ENCODE data around the gene KRT28. TPM values are rescaled to one million over a fixed set of nuclear protein-coding genes. Genes with fewer than 3 reads are reported as not detected.

Gene KRT28
- total and polyA plus RNA-seq, 2 of the 8 experiments (the other 6 are each of a cell fraction or from before 2014, with no cell fraction given), result not detected

GRCh38 chr17:40817103-40817682, 17.4 kb upstream of the KRT28 start:
- Histone ChIP-seq H3K9ac (replicated peaks in 1 of 4; ENCODE audit: extremely low read depth in 1 of 4, low read depth in 3 of 4, low read length in 3 of 4) (no peak overlapping the region), H3K23me2 (ENCODE audit: low read depth, low read length) (no peaks in the 10 kb centered on the region), H3K79me1 (ENCODE audit: low read depth, low read length) (no peaks in the 10 kb centered on the region), H3K27ac (ENCODE audit: low read depth, low read length) (no peak overlapping the region), H3K9me3 (ENCODE audit: insufficient read depth in 2 of 2, low read depth in 1 of 2, low read length in 1 of 2) (no peaks in the 10 kb centered on the region), H2BK5ac (ENCODE audit: low read depth, low read length) (no peak overlapping the region), H3K4me3 (ENCODE audit: extremely low read depth in 1 of 4, insufficient read depth in 2 of 4, low read depth in 3 of 4, low read length in 4 of 4) (no peak overlapping the region), H2AK5ac (ENCODE audit: low read depth, low read length) (no peak overlapping the region), H3K4ac (replicated peaks; ENCODE audit: insufficient read length, low read depth, low read length) (no peak overlapping the region), H4K91ac (replicated peaks; ENCODE audit: insufficient read length, low read length) (no peak overlapping the region), H2BK120ac (replicated peaks; ENCODE audit: low read depth, low read length) (no peak overlapping the region), H2BK12ac (ENCODE audit: low read depth, low read length) (no peak overlapping the region), H3K23ac (ENCODE audit: insufficient read length) (no peak overlapping the region), H3K27me3 (replicated peaks in 1 of 4; ENCODE audit: control insufficient read depth in 3 of 4, extremely low read depth in 1 of 4, insufficient read depth in 3 of 4, low read length in 3 of 4) (no peaks in the 10 kb centered on the region; a peak in 2 of 7 replicates), H3K4me2 (ENCODE audit: insufficient read depth in 1 of 2, low read depth in 2 of 2, low read length in 2 of 2) (no peak overlapping the region; a peak in 1 of 4 replicates), H2BK20ac (ENCODE audit: low read length) (no peak overlapping the region), H3K56ac (replicated peaks; ENCODE audit: insufficient read length, low read depth, low read length) (no peak overlapping the region), H3K18ac (ENCODE audit: extremely low read depth, low read length) (no peak overlapping the region), H3K36me3 (ENCODE audit: control insufficient read depth in 2 of 4, insufficient read depth in 4 of 4, low read length in 3 of 4) (peaks cover 0 to 5% (median 4%) of the 10 kb centered on the region in 4 experiments; a peak in 2 of 8 replicates), H3K79me2 (ENCODE audit: control insufficient read depth in 1 of 2, insufficient read depth in 2 of 2, low read length in 2 of 2) (no peaks in the 10 kb centered on the region), H2AFZ (ENCODE audit: low read length) (no peak overlapping the region), H4K8ac (ENCODE audit: extremely low read depth, insufficient read depth, low read length) (no peak overlapping the region), H3K4me1 (replicated peaks in 1 of 4; ENCODE audit: control insufficient read depth in 3 of 4, insufficient read depth in 4 of 4, low read length in 3 of 4) (no peaks in the 10 kb centered on the region; a peak in 1 of 7 replicates), H4K20me1 (replicated peaks in 1 of 2; ENCODE audit: control insufficient read depth in 1 of 2, insufficient read depth in 2 of 2, low read length in 2 of 2) (no peaks in the 10 kb centered on the region), H2BK15ac (ENCODE audit: low read length) (no peak overlapping the region), H3K14ac (ENCODE audit: insufficient read length) (no peak overlapping the region), H4K5ac (ENCODE audit: insufficient read length, low read depth, low read length) (no peak overlapping the region)
- FAIRE-seq (no peak), DNase-seq (ENCODE audit: low read depth in 1 of 2, low spot score in 2 of 2) (no peak)
- ChIA-PET POLR2A (ENCODE audit: partially characterized antibody) (no interaction called here), CTCF (ENCODE audit: partially characterized antibody) (interaction anchor here (0.7 kb wide), 1 partner anchor 197 kb away, joined by 3 read pairs; no protein-coding TSS in a partner anchor)
- WGBS, 2 experiments (ENCODE audit: extremely low coverage in 1 of 2, insufficient coverage in 1 of 2, insufficient read length in 1 of 2, insufficient replicate concordance in 2 of 2, low coverage in 1 of 2, low lambda C conversion rate in 2 of 2, missing lambda C conversion rate in 1 of 2), result 96% methylated on average over 4 of the region's 4 CpGs; no CpG with 5 or more reads in 1 of the 2 experiments
- TF ChIP-seq GTF2F1 (IDR thresholded peaks at IDR 0.05; ENCODE audit: borderline replicate concordance, low read depth, low read length) (no peak), SIN3A (conservative IDR thresholded peaks at IDR 0.05 in 1 of 2, IDR thresholded peaks at IDR 0.05 in 1 of 2; ENCODE audit: low read depth in 1 of 2, low read length in 2 of 2) (no peak), MAX (IDR thresholded peaks at IDR 0.05) (no peak), SIRT6 (IDR thresholded peaks at IDR 0.05; ENCODE audit: low read length) (no peak), SAP30 (IDR thresholded peaks at IDR 0.05; ENCODE audit: insufficient read depth, insufficient replicate concordance, low read length) (no peak), SUZ12 (IDR thresholded peaks at IDR 0.05; ENCODE audit: low read length) (no peak), JUN (IDR thresholded peaks at IDR 0.05; ENCODE audit: low read depth, low read length) (no peak), NANOG (IDR thresholded peaks at IDR 0.05; ENCODE audit: insufficient read depth, low read depth, low read length, poor library complexity, severe bottlenecking) (no peak), RAD21 (IDR thresholded peaks at IDR 0.05 in 1 of 2, conservative IDR thresholded peaks at IDR 0.05 in 1 of 2; ENCODE audit: low read depth in 2 of 2, low read length in 2 of 2) (no peak), ASH2L (IDR thresholded peaks at IDR 0.05; ENCODE audit: low read length) (no peak), KDM4A (IDR thresholded peaks at IDR 0.05; ENCODE audit: low read depth, low read length, severe bottlenecking) (no peak), HDAC6 (IDR thresholded peaks at IDR 0.05; ENCODE audit: low read depth, low read length) (no peak), CREB1 (IDR thresholded peaks at IDR 0.05) (no peak)
